Endothelial cell (in vitro differentiated cells): ENCODE data around the gene DPH3. TPM values are rescaled to one million over a fixed set of nuclear protein-coding genes. Genes with fewer than 3 reads are reported as not detected.

Source experiments
- DNase-seq: peaks from one replicate; pipeline ENCODE4 v3.0.0; 2021; ENCODE audit warnings: low spot score
- H3K27ac Mint-ChIP-seq: one replicate; pipeline ENCODE4 v1.8.0; 2021; ENCODE audit warnings: mixed read lengths, inconsistent platforms; ENCODE audit not compliant: unreplicated experiment
- H3K27me3 Mint-ChIP-seq: one replicate; pipeline ENCODE4 v1.8.0; 2021; ENCODE audit warnings: mild to moderate bottlenecking, moderate library complexity, mixed read lengths, inconsistent platforms; ENCODE audit not compliant: unreplicated experiment
- H3K36me3 Mint-ChIP-seq: one replicate; pipeline ENCODE4 v1.8.0; 2021; ENCODE audit warnings: mild to moderate bottlenecking, low read depth, mixed read lengths, inconsistent platforms; ENCODE audit not compliant: unreplicated experiment
- H3K4me1 Mint-ChIP-seq: one replicate; pipeline ENCODE4 v1.8.0; 2021; ENCODE audit warnings: mild to moderate bottlenecking, mixed read lengths, inconsistent platforms; ENCODE audit not compliant: unreplicated experiment
- H3K4me3 Mint-ChIP-seq: one replicate; pipeline ENCODE4 v1.8.0; 2021; ENCODE audit warnings: mild to moderate bottlenecking, mixed read lengths, inconsistent platforms; ENCODE audit not compliant: unreplicated experiment
- H3K9me3 Mint-ChIP-seq: one replicate; pipeline ENCODE4 v1.8.0; 2021; ENCODE audit warnings: mixed read lengths, inconsistent platforms; ENCODE audit not compliant: unreplicated experiment
- total RNA-seq: library from RNA; stranded (reverse); fragmentation: NEBNext Ultra II Directional; extraction: Animal tissue kit (Norgen Biotek cat#: 25700); gene quantifications from one replicate; pipeline ENCODE4 v1.2.1, GENCODE V29; 2021; ENCODE audit not compliant: unreplicated experiment
- TF ChIP-seq, protein P1 (sequence below): fragments of 200-600 bp; sonication (generic); IDR thresholded peaks from one replicate; pipeline ENCODE4 v1.5.0; 2021; ENCODE audit warnings: antibody characterized with exemption; ENCODE audit not compliant: unreplicated experiment

Gene DPH3
- total RNA-seq, 1 donor from 2014 or later = 33.3 TPM

GRCh38 chr3:16290827-16291196, 26.1 kb upstream of the DPH3 start:
- H3K36me3 Mint-ChIP-seq = peaks cover 21% of the 10 kb centered on the region
- peak overlapping the region; percentile 80 for H3K27ac Mint-ChIP-seq
- no peaks in the 10 kb centered on the region for H3K9me3 Mint-ChIP-seq
- H3K4me1 Mint-ChIP-seq = peaks cover 15% of the 10 kb centered on the region
- H3K4me3 Mint-ChIP-seq = no peak overlapping the region
- no peak for DNase-seq
- TF ChIP-seq, protein P1, sequence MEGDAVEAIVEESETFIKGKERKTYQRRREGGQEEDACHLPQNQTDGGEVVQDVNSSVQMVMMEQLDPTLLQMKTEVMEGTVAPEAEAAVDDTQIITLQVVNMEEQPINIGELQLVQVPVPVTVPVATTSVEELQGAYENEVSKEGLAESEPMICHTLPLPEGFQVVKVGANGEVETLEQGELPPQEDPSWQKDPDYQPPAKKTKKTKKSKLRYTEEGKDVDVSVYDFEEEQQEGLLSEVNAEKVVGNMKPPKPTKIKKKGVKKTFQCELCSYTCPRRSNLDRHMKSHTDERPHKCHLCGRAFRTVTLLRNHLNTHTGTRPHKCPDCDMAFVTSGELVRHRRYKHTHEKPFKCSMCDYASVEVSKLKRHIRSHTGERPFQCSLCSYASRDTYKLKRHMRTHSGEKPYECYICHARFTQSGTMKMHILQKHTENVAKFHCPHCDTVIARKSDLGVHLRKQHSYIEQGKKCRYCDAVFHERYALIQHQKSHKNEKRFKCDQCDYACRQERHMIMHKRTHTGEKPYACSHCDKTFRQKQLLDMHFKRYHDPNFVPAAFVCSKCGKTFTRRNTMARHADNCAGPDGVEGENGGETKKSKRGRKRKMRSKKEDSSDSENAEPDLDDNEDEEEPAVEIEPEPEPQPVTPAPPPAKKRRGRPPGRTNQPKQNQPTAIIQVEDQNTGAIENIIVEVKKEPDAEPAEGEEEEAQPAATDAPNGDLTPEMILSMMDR = no peak
- H3K27me3 Mint-ChIP-seq = no peaks in the 10 kb centered on the region

DNA sequence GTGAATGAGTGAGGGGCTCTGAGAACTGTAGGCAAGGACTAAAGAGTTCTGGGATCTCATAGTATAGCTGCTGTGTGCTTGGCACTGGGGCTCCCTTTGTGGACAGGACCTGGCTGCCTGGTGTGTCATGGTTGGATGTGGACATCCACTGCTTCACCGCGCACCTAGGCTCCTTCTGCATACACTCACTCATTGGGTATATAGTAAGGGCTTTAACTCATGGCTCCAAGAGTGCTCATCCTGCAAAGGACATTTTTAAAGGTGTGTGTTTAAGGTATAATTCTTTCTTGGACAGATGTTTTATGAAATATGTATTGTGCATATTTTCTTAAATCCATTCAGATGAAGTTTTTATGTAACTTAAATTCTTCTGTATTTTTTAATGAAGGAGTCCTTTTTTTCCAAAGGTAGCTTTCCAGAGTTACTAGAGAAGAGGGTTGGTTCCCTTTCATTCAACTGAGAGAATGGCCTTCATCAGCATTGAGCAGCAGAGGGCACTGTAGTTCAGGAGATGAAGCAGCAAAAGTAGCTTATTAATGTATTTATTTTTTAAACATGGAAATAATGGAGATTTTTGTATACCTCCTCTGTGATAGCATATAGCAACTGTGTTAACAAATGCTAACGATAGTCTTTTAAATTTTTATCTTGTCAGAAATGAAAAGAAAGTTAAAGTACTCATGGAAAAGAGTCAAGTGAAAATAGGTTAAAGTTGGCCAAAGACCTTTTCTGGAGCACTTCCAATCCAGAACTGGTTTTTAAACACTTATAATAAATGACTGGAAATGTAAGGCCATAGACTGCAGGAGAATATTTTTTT, 25.5 kb upstream of the DPH3 start:
- H3K27me3 Mint-ChIP-seq = no peaks in the 10 kb centered on the region
- H3K27ac Mint-ChIP-seq = peak overlapping the region; percentile 80
- peaks cover 12% of the 10 kb centered on the region for H3K4me1 Mint-ChIP-seq
- peak; percentile 58 for DNase-seq
- no peak overlapping the region for H3K4me3 Mint-ChIP-seq
- no peaks in the 10 kb centered on the region for H3K9me3 Mint-ChIP-seq
- TF ChIP-seq, protein P1 = peak; percentile 58
- H3K36me3 Mint-ChIP-seq = peaks cover 16% of the 10 kb centered on the region

GRCh38 chr3:16289144-16289889, 24.6 kb upstream of the DPH3 start:
- no peaks in the 10 kb centered on the region for H3K9me3 Mint-ChIP-seq
- peaks cover 12% of the 10 kb centered on the region for H3K4me1 Mint-ChIP-seq
- TF ChIP-seq, protein P1 = no peak
- no peaks in the 10 kb centered on the region for H3K27me3 Mint-ChIP-seq
- peaks cover 11% of the 10 kb centered on the region for H3K36me3 Mint-ChIP-seq
- no peak overlapping the region for H3K4me3 Mint-ChIP-seq
- DNase-seq = no peak
- H3K27ac Mint-ChIP-seq = no peak overlapping the region

GRCh38 chr3:16288664-16289063, 23.9 kb upstream of the DPH3 start:
- Mint-ChIP-seq H3K27ac (no peak overlapping the region), H3K4me3 (no peak overlapping the region)

More at GRCh38 chr3:16288664-16289063, 23.9 kb upstream of the DPH3 start:
- Mint-ChIP-seq H3K36me3 (peaks cover 11% of the 10 kb centered on the region), H3K27me3 (no peaks in the 10 kb centered on the region), H3K4me1 (peaks cover 12% of the 10 kb centered on the region), H3K9me3 (no peaks in the 10 kb centered on the region)
- TF ChIP-seq, protein P1 = no peak
- no peak for DNase-seq
